GM18951 (cell line): Measurements from ENCODE around the gene DRGX.

Experiments
- POLR2A ChIP-seq: IDR thresholded peaks from 4 replicates; pipeline ENCODE4 v1.6.1; 2011; ENCODE audit warnings: mild to moderate bottlenecking; ENCODE audit not compliant: insufficient read length, insufficient read depth; ENCODE audit errors: extremely low read depth
- in situ Hi-C: fragments of 300-500 bp; cut with MboI; formaldehyde crosslinking; loops from one replicate; pipeline ENCODE4 v1.12.0; 2022; ENCODE audit warnings: low sequenced_read_pairs, mixed read lengths, inconsistent platforms; ENCODE audit not compliant: unreplicated experiment

DRGX gene

DNA sequence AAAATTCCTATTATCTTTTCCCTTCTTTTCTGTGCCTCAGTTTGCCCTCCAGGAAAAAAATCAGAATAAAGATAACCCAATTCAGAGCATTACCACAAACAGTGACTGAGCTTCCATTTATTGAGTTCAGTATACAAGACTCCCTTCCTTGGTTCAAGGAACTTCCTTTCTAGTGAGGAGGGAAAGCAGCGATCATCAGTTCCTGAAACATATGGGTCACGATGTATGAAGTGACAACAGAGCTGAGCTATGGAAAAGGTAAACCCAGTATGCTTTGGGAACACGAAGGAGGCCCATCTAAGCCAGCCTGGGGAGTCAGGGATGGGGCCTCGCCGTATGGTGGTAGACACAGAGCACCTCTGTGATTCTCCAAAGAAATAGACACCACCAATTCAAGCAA is 81.1 kb downstream of the DRGX start:
- TF ChIP-seq POLR2A: no peak
- in situ Hi-C loops: no loop called here
